Stomach smooth muscle (tissue), 2 donors: ENCODE data around the gene CHL1.

Experiments used
- H3K27ac ChIP-seq: one replicate; pipeline ENCODE4 v1.7.0; 2013; ENCODE audit warnings: mild to moderate bottlenecking, low read length, inconsistent platforms
- H3K27me3 ChIP-seq, 2 donors: one replicate each; pipeline ENCODE4 v1.7.0; 2013; ENCODE audit warnings: low read length in 2 of 2; ENCODE audit not compliant: insufficient read depth in 2 of 2, control insufficient read depth in 1 of 2
- H3K36me3 ChIP-seq, 2 donors: one replicate each; pipeline ENCODE4 v1.7.0; 2013; ENCODE audit warnings: low read length in 2 of 2; ENCODE audit not compliant: control insufficient read depth in 2 of 2, insufficient read depth in 2 of 2
- H3K4me1 ChIP-seq: one replicate; pipeline ENCODE4 v1.7.0; 2013; ENCODE audit warnings: low read length; ENCODE audit not compliant: control insufficient read depth, insufficient read depth
- H3K4me3 ChIP-seq, 2 donors: one replicate each; pipeline ENCODE4 v1.7.0; 2013; ENCODE audit warnings: low read length in 2 of 2
- H3K9ac ChIP-seq, 2 donors: one replicate each; pipeline ENCODE4 v1.7.0; 2013; ENCODE audit warnings: low read length in 2 of 2, mild to moderate bottlenecking in 1 of 2
- H3K9me3 ChIP-seq, 2 donors: one replicate each; pipeline ENCODE4 v1.7.0; 2013; ENCODE audit warnings: low read length in 2 of 2; ENCODE audit not compliant: control insufficient read depth in 2 of 2
- donor health status: healthy.
- donor health status: Pancreatic carcinoma.

The CHL1 gene

DNA sequence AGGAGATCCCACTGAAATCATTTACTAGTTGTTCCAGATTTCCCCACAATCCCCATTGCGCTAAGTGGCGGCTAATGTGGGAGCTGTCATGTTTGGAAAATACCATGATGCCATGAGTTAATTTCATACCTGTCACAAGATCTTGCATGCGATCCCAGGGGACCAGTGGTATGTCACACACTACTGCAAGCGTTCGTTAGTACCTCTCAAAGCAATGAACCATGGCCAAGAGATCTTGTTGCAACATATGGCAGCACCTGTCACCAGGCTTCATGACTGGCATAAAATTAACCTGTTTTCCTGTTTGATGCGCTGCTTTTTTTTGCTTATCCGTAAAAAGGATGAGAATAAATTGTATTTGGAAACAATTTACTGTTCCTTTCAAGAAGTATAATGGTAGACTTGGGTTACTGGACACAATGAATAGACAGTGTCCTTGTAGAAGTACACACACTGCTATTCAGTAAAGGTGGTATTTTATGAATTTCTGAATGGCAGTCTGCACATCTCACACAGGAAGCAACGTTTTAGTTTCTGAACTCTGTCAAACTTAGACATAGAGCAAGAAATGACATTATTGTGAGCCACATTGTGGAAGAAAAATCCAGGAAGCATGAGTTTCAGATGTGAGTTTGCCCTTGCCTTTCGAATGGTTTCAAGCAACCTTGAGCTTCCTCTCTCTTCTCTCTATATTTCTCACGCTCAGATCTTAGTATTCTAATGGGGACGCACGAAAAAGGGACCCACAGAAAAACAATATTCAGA is 81.9 kb downstream of the CHL1 start:
- Histone ChIP-seq H3K36me3 (no peaks in the 10 kb centered on the region), H3K9ac (no peak overlapping the region), H3K4me1 (no peaks in the 10 kb centered on the region), H3K27ac (no peak overlapping the region), H3K27me3 (no peaks in the 10 kb centered on the region), H3K9me3 (no peaks in the 10 kb centered on the region), H3K4me3 (no peak overlapping the region)

DNA sequence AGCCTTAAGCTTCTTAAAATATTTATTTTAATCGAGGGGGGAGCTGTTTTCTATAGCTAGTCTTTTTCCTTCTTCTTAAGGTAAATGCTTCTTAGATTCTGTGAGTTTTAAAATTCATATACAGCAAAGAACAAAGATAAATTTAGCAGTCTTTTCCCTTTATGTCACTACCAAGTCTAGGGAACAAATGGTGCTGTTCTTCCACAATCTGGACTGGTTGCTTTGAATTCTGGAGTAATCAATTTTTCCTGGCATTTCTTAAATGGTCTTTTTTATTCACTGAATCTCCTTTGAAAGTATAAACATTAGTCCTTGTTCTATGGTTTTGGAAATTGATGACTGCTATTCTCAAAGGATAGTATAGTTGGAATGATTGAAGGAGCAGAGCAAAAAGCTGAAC is 82.8 kb downstream of the CHL1 start:
- Histone ChIP-seq H3K9ac (no peak overlapping the region), H3K36me3 (no peaks in the 10 kb centered on the region), H3K9me3 (no peaks in the 10 kb centered on the region), H3K4me1 (no peaks in the 10 kb centered on the region), H3K27me3 (no peaks in the 10 kb centered on the region), H3K27ac (no peak overlapping the region), H3K4me3 (no peak overlapping the region)

GRCh38 chr3:280681-281080 is 84.1 kb downstream of the CHL1 start:
- Histone ChIP-seq H3K36me3 (no peaks in the 10 kb centered on the region), H3K27me3 (no peaks in the 10 kb centered on the region), H3K4me3 (no peak overlapping the region), H3K27ac (no peak overlapping the region), H3K9me3 (no peaks in the 10 kb centered on the region), H3K4me1 (no peaks in the 10 kb centered on the region), H3K9ac (no peak overlapping the region)

DNA sequence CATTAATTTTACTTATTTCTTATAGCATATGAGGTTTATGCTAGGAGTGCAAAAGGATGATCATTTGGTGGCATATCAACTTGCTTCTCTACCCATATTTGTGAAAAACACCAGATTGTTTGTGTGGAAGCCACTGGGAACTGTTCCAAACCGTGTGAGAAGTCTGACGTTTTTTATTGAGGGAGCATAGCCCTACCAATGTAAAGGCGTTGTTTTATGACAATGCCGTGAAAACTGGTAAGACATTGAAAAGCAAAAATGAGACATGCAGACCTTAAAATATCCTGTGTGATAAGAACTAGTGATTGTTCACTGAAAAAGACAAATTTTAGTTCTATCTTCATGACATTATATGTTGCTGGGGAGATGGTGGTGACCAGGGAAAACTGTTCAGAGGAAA is 87.8 kb downstream of the CHL1 start:
- Histone ChIP-seq H3K4me3 (no peak overlapping the region), H3K9me3 (no peaks in the 10 kb centered on the region), H3K27ac (no peak overlapping the region), H3K36me3 (no peaks in the 10 kb centered on the region), H3K4me1 (no peaks in the 10 kb centered on the region), H3K27me3 (no peaks in the 10 kb centered on the region), H3K9ac (no peak overlapping the region)

- Histone ChIP-seq H3K4me1 (no peaks in the 10 kb centered on the region), H3K9ac (no peak overlapping the region), H3K27ac (no peak overlapping the region), H3K27me3 (no peaks in the 10 kb centered on the region), H3K9me3 (no peaks in the 10 kb centered on the region), H3K36me3 (no peaks in the 10 kb centered on the region), H3K4me3 (no peak overlapping the region)
These were observed 91.9 kb downstream of the CHL1 start for GRCh38 chr3:288417-288816.

- Histone ChIP-seq H3K4me3 (no peak overlapping the region), H3K9me3 (no peaks in the 10 kb centered on the region), H3K36me3 (no peaks in the 10 kb centered on the region), H3K27me3 (no peaks in the 10 kb centered on the region), H3K27ac (no peak overlapping the region), H3K9ac (no peak overlapping the region), H3K4me1 (no peaks in the 10 kb centered on the region)
These were observed 94.5 kb downstream of the CHL1 start for GRCh38 chr3:291028-291427.

DNA sequence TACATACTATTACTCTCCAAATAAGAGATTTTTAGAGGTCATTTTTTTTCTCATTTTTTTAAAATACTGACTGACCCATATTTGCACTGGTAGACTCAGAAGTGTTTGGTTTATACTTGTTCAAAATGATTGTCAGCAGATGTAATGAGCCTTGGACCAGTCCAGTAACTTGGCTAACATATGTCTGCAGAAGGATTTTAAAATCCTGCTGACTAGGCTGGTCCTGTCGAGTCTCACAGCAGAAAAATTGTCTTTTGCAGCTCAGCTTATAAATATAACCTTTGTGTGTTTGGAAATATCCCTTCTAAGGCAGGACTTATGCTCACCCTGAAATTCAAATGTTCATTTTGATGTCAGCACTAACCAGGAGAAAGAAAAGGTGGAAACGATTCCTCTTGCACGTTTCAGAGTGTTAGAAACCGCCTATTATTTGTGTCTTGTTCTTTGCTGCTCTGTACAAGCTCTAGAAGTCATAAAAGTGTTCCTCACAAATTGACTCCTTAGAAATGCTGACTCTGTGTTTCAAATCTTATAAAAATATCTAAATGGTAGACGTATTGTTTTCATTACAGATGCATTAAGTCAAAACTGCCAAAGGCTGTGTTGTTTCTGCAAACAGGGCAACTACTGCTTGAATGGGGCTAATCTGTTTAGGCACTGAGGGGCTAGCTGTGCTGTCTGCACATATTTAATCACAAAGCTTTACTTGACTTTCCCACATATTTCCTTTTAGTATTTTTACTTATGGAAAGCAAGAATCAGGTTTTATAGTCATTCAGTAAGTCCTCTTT is 95.3 kb downstream of the CHL1 start:
- no peaks in the 10 kb centered on the region for H3K4me1 ChIP-seq
- H3K27ac ChIP-seq, result no peak overlapping the region
- H3K27me3 ChIP-seq, result no peaks in the 10 kb centered on the region
- H3K9ac ChIP-seq, result no peak overlapping the region
- H3K4me3 ChIP-seq, result no peak overlapping the region
- H3K9me3 ChIP-seq, result no peaks in the 10 kb centered on the region
- H3K36me3 ChIP-seq, result no peaks in the 10 kb centered on the region

DNA sequence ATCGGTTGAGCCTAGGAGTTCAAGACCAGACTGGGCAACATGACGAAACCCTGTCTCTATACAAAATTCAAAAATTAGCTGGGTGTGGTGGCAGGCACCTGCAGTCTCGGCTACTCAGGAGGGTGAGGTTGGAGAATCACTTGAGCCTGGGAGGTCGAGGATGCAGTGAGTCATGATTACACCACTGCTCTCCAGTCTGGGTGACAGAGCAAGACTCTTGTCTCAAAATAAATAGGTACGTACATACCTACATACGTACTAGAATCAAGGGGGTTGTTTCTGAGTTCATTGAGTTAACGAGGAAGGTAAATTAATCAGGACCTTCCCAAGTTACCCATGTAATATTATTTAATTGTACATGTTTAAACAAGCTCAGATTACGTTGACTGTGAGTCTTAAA is 97.5 kb downstream of the CHL1 start:
- no peaks in the 10 kb centered on the region for H3K36me3 ChIP-seq
- no peak overlapping the region for H3K27ac ChIP-seq
- no peaks in the 10 kb centered on the region for H3K9me3 ChIP-seq
- H3K27me3 ChIP-seq, result no peaks in the 10 kb centered on the region
- no peak overlapping the region for H3K4me3 ChIP-seq
- H3K9ac ChIP-seq, result no peak overlapping the region
- H3K4me1 ChIP-seq, result no peaks in the 10 kb centered on the region

GRCh38 chr3:294581-294980 is 98.0 kb downstream of the CHL1 start:
- no peaks in the 10 kb centered on the region for H3K9me3 ChIP-seq
- no peaks in the 10 kb centered on the region for H3K36me3 ChIP-seq
- H3K27ac ChIP-seq, result no peak overlapping the region
- H3K4me3 ChIP-seq, result no peak overlapping the region
- H3K9ac ChIP-seq, result no peak overlapping the region
- no peaks in the 10 kb centered on the region for H3K27me3 ChIP-seq
- no peaks in the 10 kb centered on the region for H3K4me1 ChIP-seq

DNA sequence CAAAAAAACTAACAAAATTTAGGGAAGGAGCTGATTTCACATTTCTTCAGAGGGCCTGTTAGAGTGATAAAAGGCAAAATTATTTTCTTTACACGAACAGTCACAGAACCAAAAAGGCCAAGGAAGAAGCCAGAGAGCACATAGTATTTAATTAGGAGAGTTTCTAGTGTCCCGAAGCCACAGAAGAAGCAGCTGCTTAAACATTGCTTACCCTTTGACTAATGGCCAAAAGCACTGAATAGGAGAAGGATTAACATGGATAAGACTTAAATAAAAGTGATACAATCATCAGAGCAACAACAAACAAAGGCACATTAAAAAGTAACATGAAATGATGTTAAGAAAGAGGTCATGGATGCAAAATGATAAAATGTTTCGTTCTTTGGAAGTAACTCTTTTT is 98.6 kb downstream of the CHL1 start:
- Histone ChIP-seq H3K27ac (no peak overlapping the region), H3K27me3 (no peaks in the 10 kb centered on the region), H3K9me3 (no peaks in the 10 kb centered on the region), H3K4me1 (no peaks in the 10 kb centered on the region), H3K9ac (no peak overlapping the region), H3K36me3 (no peaks in the 10 kb centered on the region), H3K4me3 (no peak overlapping the region)

DNA sequence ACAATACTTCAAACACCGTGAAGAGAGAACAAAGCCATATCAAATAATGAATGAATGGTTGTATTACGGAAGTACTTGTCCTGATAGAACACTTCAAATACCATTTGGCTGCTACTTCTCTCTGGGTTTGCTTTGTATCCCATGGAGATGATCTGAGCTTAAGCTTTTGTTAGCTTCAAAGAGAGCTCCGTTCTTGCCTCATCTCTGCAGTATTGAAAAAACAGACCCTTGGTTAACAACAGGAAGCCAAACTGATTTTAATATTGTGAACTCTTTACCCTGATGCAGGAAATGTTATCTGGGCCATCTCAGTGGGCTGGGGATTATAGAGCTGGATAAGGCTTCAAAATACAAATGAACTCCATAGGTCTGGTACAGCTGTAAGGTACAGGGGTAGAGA is 101.0 kb downstream of the CHL1 start:
- H3K9ac ChIP-seq, result no peak overlapping the region
- no peak overlapping the region for H3K4me3 ChIP-seq
- no peaks in the 10 kb centered on the region for H3K9me3 ChIP-seq
- no peaks in the 10 kb centered on the region for H3K4me1 ChIP-seq
- no peak overlapping the region for H3K27ac ChIP-seq
- H3K27me3 ChIP-seq, result no peaks in the 10 kb centered on the region
- H3K36me3 ChIP-seq, result no peaks in the 10 kb centered on the region
